ENCODE data around the gene MYRIP.
"Not testable (repeated sequence)": the region's sequence is repeated elsewhere in the genome, so short reads cannot be mapped to it uniquely, and the experiment has no call there.

Gene MYRIP

DNA sequence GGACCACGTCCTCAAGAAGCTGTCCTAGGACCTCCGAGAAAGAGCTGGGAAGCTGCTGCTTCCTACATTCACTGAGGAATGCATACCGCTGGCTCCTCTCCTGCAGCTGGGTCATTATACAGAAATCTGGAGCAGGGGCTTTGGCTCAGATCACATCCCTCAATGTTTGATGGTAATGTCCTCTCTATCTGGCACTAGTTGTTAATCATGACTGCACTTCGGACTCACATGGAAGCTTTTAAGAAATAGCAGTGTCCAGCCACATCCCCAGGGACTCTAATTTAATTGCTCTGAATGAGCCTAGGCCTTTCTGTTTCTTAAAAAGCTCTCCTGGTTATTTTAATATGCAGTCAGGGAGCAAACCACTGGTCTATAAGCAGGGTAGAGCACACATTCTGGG is 25.7 kb upstream of the MYRIP start:
- Histone ChIP-seq H3K36me3 (ENCODE audit: control insufficient read depth, insufficient read depth, low read length) (no peaks in the 10 kb centered on the region), H3K4me3 (ENCODE audit: low read depth, low read length) (no peak overlapping the region), H3K9me3 (ENCODE audit: control insufficient read depth, insufficient read depth, low read length) (no peaks in the 10 kb centered on the region), H3K9ac (ENCODE audit: low read depth, low read length) (no peak overlapping the region), H3K4me1 (ENCODE audit: control insufficient read depth, insufficient read depth, low read length) (no peaks in the 10 kb centered on the region), H3K27me3 (ENCODE audit: control insufficient read depth, insufficient read depth, low read length) (no peaks in the 10 kb centered on the region)

DNA sequence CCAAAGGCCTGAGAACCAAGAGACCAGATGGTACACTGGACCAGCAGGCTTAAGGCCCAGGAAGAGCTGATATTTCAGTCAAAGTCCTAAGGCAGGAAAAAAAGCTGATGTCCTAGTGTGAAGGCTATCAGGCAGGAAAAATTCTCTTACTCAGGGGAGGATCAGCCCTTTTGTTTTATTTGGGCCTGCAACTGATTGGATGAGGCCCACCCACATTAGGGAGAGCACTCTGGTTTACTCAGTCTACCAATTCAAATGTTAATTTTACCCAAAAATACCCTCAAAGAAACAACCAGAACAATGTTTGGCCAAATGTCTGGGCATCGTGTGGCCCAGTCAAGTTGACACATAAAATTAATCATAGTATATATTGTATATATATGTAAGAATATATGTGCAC is 24.5 kb upstream of the MYRIP start:
- Histone ChIP-seq H3K9me3 (ENCODE audit: control insufficient read depth, insufficient read depth, low read length) (no peaks in the 10 kb centered on the region), H3K4me3 (ENCODE audit: low read depth, low read length) (no peak overlapping the region), H3K9ac (ENCODE audit: low read depth, low read length) (no peak overlapping the region), H3K36me3 (ENCODE audit: control insufficient read depth, insufficient read depth, low read length) (no peaks in the 10 kb centered on the region), H3K4me1 (ENCODE audit: control insufficient read depth, insufficient read depth, low read length) (no peaks in the 10 kb centered on the region), H3K27me3 (ENCODE audit: control insufficient read depth, insufficient read depth, low read length) (no peaks in the 10 kb centered on the region)

DNA sequence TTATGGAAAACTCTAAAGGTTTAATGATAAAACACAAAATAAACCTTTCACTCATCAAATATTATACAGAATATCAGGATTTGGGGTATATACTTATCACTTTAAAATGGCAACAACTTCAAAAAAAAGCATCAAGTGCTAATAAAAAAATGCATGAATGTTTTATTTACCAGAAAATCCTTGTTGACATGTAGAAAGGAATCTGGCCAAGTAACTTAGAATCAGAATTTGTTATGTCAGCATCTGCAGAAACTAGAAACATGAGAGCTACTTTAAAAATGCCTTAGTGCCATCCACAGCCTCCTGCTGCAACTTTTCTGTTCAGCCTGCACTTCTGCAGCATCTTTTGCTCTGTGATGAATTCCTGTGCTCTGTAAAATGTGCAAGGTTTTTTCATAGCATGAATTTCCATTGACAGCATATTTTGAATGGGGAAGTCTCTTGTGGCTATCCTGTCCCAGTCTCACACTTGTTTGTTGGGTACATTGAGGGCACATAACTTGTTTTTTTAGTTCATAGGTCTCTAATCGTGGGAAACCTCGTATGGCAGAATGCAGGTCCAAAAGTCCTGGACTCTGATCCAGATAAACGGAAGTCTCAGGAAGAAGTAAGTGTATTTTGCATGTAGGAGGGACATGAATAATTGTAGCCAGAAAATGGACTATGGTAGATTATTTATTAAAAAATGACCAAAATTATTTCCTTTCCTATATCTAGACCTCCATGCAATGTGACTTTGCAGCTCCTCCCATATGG is 21.1 kb upstream of the MYRIP start:
- Histone ChIP-seq H3K27me3 (ENCODE audit: control insufficient read depth, insufficient read depth, low read length) (no peaks in the 10 kb centered on the region), H3K9me3 (ENCODE audit: control insufficient read depth, insufficient read depth, low read length) (no peaks in the 10 kb centered on the region), H3K36me3 (ENCODE audit: control insufficient read depth, insufficient read depth, low read length) (no peaks in the 10 kb centered on the region), H3K4me1 (ENCODE audit: control insufficient read depth, insufficient read depth, low read length) (no peaks in the 10 kb centered on the region), H3K4me3 (ENCODE audit: low read depth, low read length) (no peak overlapping the region), H3K9ac (ENCODE audit: low read depth, low read length) (no peak overlapping the region)

DNA sequence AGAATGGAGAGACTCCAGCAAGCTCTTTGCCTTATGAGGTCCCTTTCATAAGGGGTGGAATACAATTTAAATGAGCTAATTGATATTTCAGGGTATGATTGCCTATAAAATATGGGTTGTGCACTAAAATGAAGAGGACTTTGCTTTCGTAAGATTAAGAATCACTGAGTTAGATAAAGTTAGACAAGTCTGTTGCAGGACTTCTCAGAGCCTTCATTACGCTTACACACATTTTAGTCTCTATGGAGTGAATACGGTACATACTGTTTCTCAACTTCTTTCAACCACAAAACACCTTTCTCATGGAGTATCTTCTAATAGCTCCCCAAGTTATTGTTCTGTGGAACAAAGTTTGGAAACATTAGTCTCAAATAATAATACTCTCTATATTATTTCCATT is 17.8 kb upstream of the MYRIP start:
- Histone ChIP-seq H3K9ac (ENCODE audit: low read depth, low read length) (no peak overlapping the region), H3K9me3 (ENCODE audit: control insufficient read depth, insufficient read depth, low read length) (no peaks in the 10 kb centered on the region), H3K4me1 (ENCODE audit: control insufficient read depth, insufficient read depth, low read length) (no peaks in the 10 kb centered on the region), H3K27me3 (ENCODE audit: control insufficient read depth, insufficient read depth, low read length) (no peaks in the 10 kb centered on the region), H3K4me3 (ENCODE audit: low read depth, low read length) (no peak overlapping the region), H3K36me3 (ENCODE audit: control insufficient read depth, insufficient read depth, low read length) (no peaks in the 10 kb centered on the region)

GRCh38 chr3:39794880-39795279 is 14.5 kb upstream of the MYRIP start:
- no peaks in the 10 kb centered on the region for H3K36me3 ChIP-seq (ENCODE audit: control insufficient read depth, insufficient read depth, low read length)
- H3K27me3 ChIP-seq (ENCODE audit: control insufficient read depth, insufficient read depth, low read length), result no peaks in the 10 kb centered on the region
- H3K9me3 ChIP-seq (ENCODE audit: control insufficient read depth, insufficient read depth, low read length), result no peaks in the 10 kb centered on the region
- H3K9ac ChIP-seq (ENCODE audit: low read depth, low read length), result no peak overlapping the region
- no peak overlapping the region for H3K4me3 ChIP-seq (ENCODE audit: low read depth, low read length)
- H3K4me1 ChIP-seq (ENCODE audit: control insufficient read depth, insufficient read depth, low read length), result no peaks in the 10 kb centered on the region

DNA sequence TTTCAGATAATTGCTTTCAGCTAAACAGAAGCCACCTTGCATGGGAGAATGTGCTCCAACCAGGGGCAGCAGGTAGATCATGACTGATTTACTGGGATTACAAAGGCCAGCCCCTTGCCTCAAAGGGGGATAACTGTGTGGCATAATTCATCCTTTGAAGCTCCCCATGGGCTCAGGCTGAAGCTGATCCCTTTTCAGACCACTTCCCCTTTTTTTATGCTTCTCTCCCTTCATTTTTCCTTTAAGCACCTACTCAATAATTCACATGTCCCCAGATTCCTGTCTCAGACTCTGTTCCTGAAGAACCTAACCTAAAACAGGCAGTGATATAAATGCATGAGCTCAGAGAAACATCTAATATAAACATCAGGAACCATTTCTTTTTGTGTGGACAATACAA is 8.2 kb upstream of the MYRIP start:
- Histone ChIP-seq H3K4me3 (ENCODE audit: low read depth, low read length) (no peak overlapping the region), H3K9me3 (ENCODE audit: control insufficient read depth, insufficient read depth, low read length) (no peaks in the 10 kb centered on the region), H3K9ac (ENCODE audit: low read depth, low read length) (no peak overlapping the region), H3K36me3 (ENCODE audit: control insufficient read depth, insufficient read depth, low read length) (no peaks in the 10 kb centered on the region), H3K4me1 (ENCODE audit: control insufficient read depth, insufficient read depth, low read length) (no peaks in the 10 kb centered on the region), H3K27me3 (ENCODE audit: control insufficient read depth, insufficient read depth, low read length) (peaks cover 12% of the 10 kb centered on the region)

DNA sequence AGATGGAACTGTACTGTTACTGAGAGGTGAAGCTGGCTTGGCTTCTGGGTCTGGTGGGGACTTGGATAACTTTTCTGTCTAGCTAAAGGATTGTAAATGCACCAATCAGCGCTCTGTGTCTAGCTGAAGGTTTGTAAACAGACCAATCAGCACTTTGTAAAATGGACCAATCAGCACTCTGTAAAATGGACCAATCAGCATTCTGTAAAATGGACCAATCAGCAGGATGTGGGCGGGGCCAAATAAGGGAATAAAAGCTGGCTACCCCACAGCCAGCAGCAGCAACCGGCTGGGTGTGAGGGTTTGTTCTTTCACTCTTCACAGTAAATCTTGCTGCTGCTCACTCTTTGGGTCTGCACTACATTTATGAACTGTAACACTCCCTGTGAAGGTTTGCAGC is 6.9 kb upstream of the MYRIP start:
- not testable (repeated sequence) for H3K9ac ChIP-seq (ENCODE audit: low read depth, low read length); H3K4me3 ChIP-seq (ENCODE audit: low read depth, low read length); H3K9me3 ChIP-seq (ENCODE audit: control insufficient read depth, insufficient read depth, low read length); H3K4me1 ChIP-seq (ENCODE audit: control insufficient read depth, insufficient read depth, low read length); H3K36me3 ChIP-seq (ENCODE audit: control insufficient read depth, insufficient read depth, low read length)
- peaks cover 24% of the 10 kb centered on the region for H3K27me3 ChIP-seq (ENCODE audit: control insufficient read depth, insufficient read depth, low read length)

DNA sequence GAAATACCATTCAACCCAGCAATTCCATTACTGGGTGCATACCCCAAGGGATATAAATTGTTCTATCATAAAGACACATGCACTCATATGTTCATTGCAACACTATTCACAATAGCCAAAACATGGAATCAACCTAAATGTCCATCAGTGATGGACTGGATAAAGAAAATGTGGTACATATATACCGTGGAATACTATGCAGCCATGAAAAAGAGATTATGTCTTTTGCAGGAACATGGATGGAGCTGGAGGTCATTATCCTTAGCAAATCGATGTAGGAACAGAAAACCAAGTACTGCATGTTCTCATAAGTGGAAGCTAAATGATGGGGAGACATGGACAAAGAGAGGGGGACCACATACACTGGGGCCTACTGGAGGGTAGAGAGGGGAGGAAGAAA is 5.5 kb upstream of the MYRIP start:
- no peaks in the 10 kb centered on the region for H3K36me3 ChIP-seq (ENCODE audit: control insufficient read depth, insufficient read depth, low read length)
- H3K9me3 ChIP-seq (ENCODE audit: control insufficient read depth, insufficient read depth, low read length), result no peaks in the 10 kb centered on the region
- H3K9ac ChIP-seq (ENCODE audit: low read depth, low read length), result no peak overlapping the region
- no peaks in the 10 kb centered on the region for H3K4me1 ChIP-seq (ENCODE audit: control insufficient read depth, insufficient read depth, low read length)
- H3K4me3 ChIP-seq (ENCODE audit: low read depth, low read length), result no peak overlapping the region
- peaks cover 31% of the 10 kb centered on the region for H3K27me3 ChIP-seq (ENCODE audit: control insufficient read depth, insufficient read depth, low read length)

GRCh38 chr3:39804951-39805350 is 4.5 kb upstream of the MYRIP start:
- no peak overlapping the region for H3K4me3 ChIP-seq (ENCODE audit: low read depth, low read length)
- H3K27me3 ChIP-seq (ENCODE audit: control insufficient read depth, insufficient read depth, low read length), result peaks cover 34% of the 10 kb centered on the region
- H3K36me3 ChIP-seq (ENCODE audit: control insufficient read depth, insufficient read depth, low read length), result no peaks in the 10 kb centered on the region
- no peak overlapping the region for H3K9ac ChIP-seq (ENCODE audit: low read depth, low read length)
- no peaks in the 10 kb centered on the region for H3K9me3 ChIP-seq (ENCODE audit: control insufficient read depth, insufficient read depth, low read length)
- H3K4me1 ChIP-seq (ENCODE audit: control insufficient read depth, insufficient read depth, low read length), result no peaks in the 10 kb centered on the region

GRCh38 chr3:39805650-39806049 is 3.8 kb upstream of the MYRIP start:
- H3K27me3 ChIP-seq (ENCODE audit: control insufficient read depth, insufficient read depth, low read length), result peaks cover 41% of the 10 kb centered on the region

GRCh38 chr3:39806820-39807219 is 2.6 kb upstream of the MYRIP start:
- Histone ChIP-seq H3K9ac (ENCODE audit: low read depth, low read length) (no peak overlapping the region), H3K4me3 (ENCODE audit: low read depth, low read length) (no peak overlapping the region), H3K4me1 (ENCODE audit: control insufficient read depth, insufficient read depth, low read length) (no peaks in the 10 kb centered on the region), H3K9me3 (ENCODE audit: control insufficient read depth, insufficient read depth, low read length) (no peaks in the 10 kb centered on the region), H3K27me3 (ENCODE audit: control insufficient read depth, insufficient read depth, low read length) (peaks cover 52% of the 10 kb centered on the region), H3K36me3 (ENCODE audit: control insufficient read depth, insufficient read depth, low read length) (no peaks in the 10 kb centered on the region)

More at GRCh38 chr3:39805650-39806049, 3.8 kb upstream of the MYRIP start:
- Histone ChIP-seq H3K9me3 (ENCODE audit: control insufficient read depth, insufficient read depth, low read length) (no peaks in the 10 kb centered on the region), H3K9ac (ENCODE audit: low read depth, low read length) (no peak overlapping the region), H3K4me1 (ENCODE audit: control insufficient read depth, insufficient read depth, low read length) (no peaks in the 10 kb centered on the region), H3K36me3 (ENCODE audit: control insufficient read depth, insufficient read depth, low read length) (no peaks in the 10 kb centered on the region), H3K4me3 (ENCODE audit: low read depth, low read length) (no peak overlapping the region)

- peaks cover 58% of the 10 kb centered on the region for H3K27me3 ChIP-seq (ENCODE audit: control insufficient read depth, insufficient read depth, low read length)
- H3K4me1 ChIP-seq (ENCODE audit: control insufficient read depth, insufficient read depth, low read length), result no peaks in the 10 kb centered on the region
- no peaks in the 10 kb centered on the region for H3K36me3 ChIP-seq (ENCODE audit: control insufficient read depth, insufficient read depth, low read length)
- peak overlapping the region; percentile 69 for H3K4me3 ChIP-seq (ENCODE audit: low read depth, low read length)
- H3K9ac ChIP-seq (ENCODE audit: low read depth, low read length), result no peak overlapping the region
- H3K9me3 ChIP-seq (ENCODE audit: control insufficient read depth, insufficient read depth, low read length), result no peaks in the 10 kb centered on the region
Observed at GRCh38 chr3:39808467-39809180, 785 bp upstream of the MYRIP start.

All from iPS-15b (cell line).